Mesenchymal stem cell (in vitro differentiated cells and primary cell): ENCODE data around the gene WNT3A.

Experiments used
- DNase-seq: peaks from one replicate; pipeline ENCODE4 v3.0.0-alpha.2; 2013
- H2AFZ ChIP-seq: one replicate; pipeline ENCODE4 v1.6.1; 2013; ENCODE audit warnings: low read depth, mild to moderate bottlenecking, control low read depth, inconsistent platforms, low read length, moderate library complexity
- H2AK5ac ChIP-seq: 2 replicates; pipeline ENCODE4 v1.6.1; 2013; ENCODE audit warnings: low read length, moderate library complexity, mild to moderate bottlenecking, inconsistent platforms; ENCODE audit not compliant: severe bottlenecking
- H2BK120ac ChIP-seq: one replicate; pipeline ENCODE4 v1.6.1; 2013; ENCODE audit warnings: low read depth, mild to moderate bottlenecking, inconsistent platforms, low read length, moderate library complexity
- H2BK12ac ChIP-seq, 2 experiments: one replicate each; pipeline ENCODE4 v1.6.1; 2013; ENCODE audit warnings: inconsistent platforms in 2 of 2, low read length in 2 of 2, mild to moderate bottlenecking in 2 of 2, moderate library complexity in 2 of 2, control low read depth in 1 of 2
- H2BK15ac ChIP-seq: one replicate; pipeline ENCODE4 v1.6.1; 2013; ENCODE audit warnings: mild to moderate bottlenecking, low read depth, inconsistent platforms; ENCODE audit not compliant: poor library complexity, severe bottlenecking
- H2BK5ac ChIP-seq: 2 replicates; pipeline ENCODE4 v1.6.1; 2013; ENCODE audit warnings: low read depth, mild to moderate bottlenecking, low read length, control low read depth, inconsistent platforms; ENCODE audit not compliant: poor library complexity, severe bottlenecking
- H3K14ac ChIP-seq, 2 experiments: one replicate each; pipeline ENCODE4 v1.6.1; 2013; ENCODE audit warnings: inconsistent platforms in 2 of 2, low read length in 2 of 2, control low read depth in 1 of 2, mild to moderate bottlenecking in 1 of 2, moderate library complexity in 1 of 2
- H3K18ac ChIP-seq, 2 experiments: one replicate each; pipeline ENCODE4 v1.6.1; 2013; ENCODE audit warnings: inconsistent platforms in 2 of 2, low read length in 2 of 2, control low read depth in 1 of 2, low read depth in 1 of 2, mild to moderate bottlenecking in 1 of 2
- H3K23ac ChIP-seq, 2 experiments: one replicate each; pipeline ENCODE4 v1.6.1; 2013; ENCODE audit warnings: inconsistent platforms in 2 of 2, low read length in 2 of 2, mild to moderate bottlenecking in 2 of 2, moderate library complexity in 2 of 2, control low read depth in 1 of 2
- H3K27ac ChIP-seq: 2 replicates; pipeline ENCODE4 v1.5.1; 2013; ENCODE audit warnings: mild to moderate bottlenecking, moderate library complexity, low read length, control low read depth, inconsistent platforms; ENCODE audit not compliant: poor library complexity, severe bottlenecking
- H3K27me3 ChIP-seq, 2 experiments: 2 replicates each; pipeline versions ENCODE4 v1.6.1 to v1.7.0; 2013; ENCODE audit warnings: low read length in 2 of 2, mild to moderate bottlenecking in 2 of 2, moderate library complexity in 2 of 2, control low read depth in 1 of 2, inconsistent platforms in 1 of 2; ENCODE audit not compliant: control insufficient read depth in 1 of 2, insufficient read depth in 1 of 2
- H3K36me3 ChIP-seq, 2 experiments: 2 replicates each; pipeline versions ENCODE4 v1.6.1 to v1.7.0; 2013; ENCODE audit warnings: low read length in 2 of 2, control low read depth in 1 of 2, inconsistent platforms in 1 of 2, low read depth in 1 of 2, mild to moderate bottlenecking in 1 of 2; ENCODE audit not compliant: insufficient read depth in 2 of 2, control insufficient read depth in 1 of 2
- H3K4ac ChIP-seq, 2 experiments: one replicate each; pipeline ENCODE4 v1.6.1; 2013; ENCODE audit warnings: inconsistent platforms in 2 of 2, low read length in 2 of 2, mild to moderate bottlenecking in 2 of 2, moderate library complexity in 2 of 2, control low read depth in 1 of 2, low read depth in 1 of 2
- H3K4me1 ChIP-seq: 2 replicates; pipeline ENCODE4 v1.6.1; 2013; ENCODE audit warnings: low read depth, low read length, control low read depth; ENCODE audit not compliant: control insufficient read depth, insufficient read depth
- H3K4me2 ChIP-seq: 2 replicates; pipeline ENCODE4 v1.6.1; 2013; ENCODE audit warnings: low read length, mild to moderate bottlenecking, inconsistent platforms; ENCODE audit not compliant: poor library complexity, severe bottlenecking
- H3K4me3 ChIP-seq, 2 experiments: 2 replicates each; pipeline versions ENCODE4 v1.5.1 to v1.7.0; 2013; ENCODE audit warnings: low read length in 2 of 2, mild to moderate bottlenecking in 2 of 2, control low read depth in 1 of 2, low read depth in 1 of 2; ENCODE audit not compliant: insufficient read depth in 1 of 2
- H3K79me1 ChIP-seq: replicated peaks from 2 replicates; pipeline ENCODE4 v1.6.1; 2013; ENCODE audit warnings: mild to moderate bottlenecking, control low read depth, low read length, inconsistent platforms; ENCODE audit not compliant: poor library complexity, severe bottlenecking
- H3K9ac ChIP-seq: 2 replicates; pipeline ENCODE4 v1.7.0; 2013; ENCODE audit warnings: mild to moderate bottlenecking, low read length, moderate library complexity
- H3K9me3 ChIP-seq: 2 replicates; pipeline ENCODE4 v1.7.0; 2013; ENCODE audit warnings: mild to moderate bottlenecking, low read length; ENCODE audit not compliant: control insufficient read depth
- H4K8ac ChIP-seq: one replicate; pipeline ENCODE4 v1.6.1; 2013; ENCODE audit warnings: inconsistent platforms, mild to moderate bottlenecking, low read length, moderate library complexity
- H4K91ac ChIP-seq: one replicate; pipeline ENCODE4 v1.6.1; 2013; ENCODE audit warnings: mild to moderate bottlenecking, low read length, inconsistent platforms
- WGBS: methylation state at CpG from one replicate; pipeline ENCODE4 v1.1.7; 2013; ENCODE audit warnings: mixed read lengths; 5-methylcytosine and 5-hydroxymethylcytosine counted together

WNT3A gene

DNA sequence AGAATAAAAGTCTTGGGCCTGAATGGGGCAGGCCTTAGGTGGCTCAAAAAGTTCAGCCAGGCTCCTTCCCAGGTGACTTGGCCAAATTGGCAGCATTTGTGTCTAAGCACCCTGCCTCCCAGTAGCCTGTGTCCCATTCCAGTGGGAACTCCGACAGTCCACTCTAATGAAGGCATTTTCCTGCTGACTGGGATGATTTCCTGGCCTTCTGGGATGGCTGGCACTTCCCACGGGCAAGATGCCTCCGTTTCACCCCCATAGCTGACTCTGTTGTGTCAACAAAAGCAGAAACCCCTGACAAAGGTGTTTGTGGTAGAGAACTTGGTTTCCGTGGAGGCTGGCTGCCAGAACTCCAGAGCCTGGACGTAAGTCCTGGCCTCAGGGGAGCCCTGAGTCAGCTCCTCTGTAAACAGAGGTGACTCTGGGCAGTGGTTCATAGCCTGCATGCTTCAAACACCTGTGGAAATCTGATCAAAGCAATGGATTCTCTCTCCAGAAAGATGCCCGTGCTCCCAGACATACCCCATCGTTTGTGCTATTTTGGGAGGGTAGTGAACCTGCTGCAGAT is 36.6 kb downstream of the WNT3A start:
- no peak overlapping the region for H2AK5ac ChIP-seq
- no peak overlapping the region for H2BK120ac ChIP-seq
- H3K18ac ChIP-seq: no peak overlapping the region
- no peaks in the 10 kb centered on the region for H3K9me3 ChIP-seq
- H2BK15ac ChIP-seq: peak overlapping the region; percentile 35
- no peak overlapping the region for H3K14ac ChIP-seq
- H3K23ac ChIP-seq: no peak overlapping the region
- H3K4ac ChIP-seq: no peak overlapping the region
- H2BK5ac ChIP-seq: no peak overlapping the region
- no peak overlapping the region for H2AFZ ChIP-seq
- no peak overlapping the region for H3K27ac ChIP-seq
- peaks cover 33 to 69% of the 10 kb centered on the region in 2 experiments for H3K27me3 ChIP-seq
- H4K8ac ChIP-seq: no peak overlapping the region
- no peak overlapping the region for H4K91ac ChIP-seq
- no peaks in the 10 kb centered on the region for H3K36me3 ChIP-seq
- no peak overlapping the region for H3K4me2 ChIP-seq
- 56% methylated on average over 7 of the region's 7 CpGs for WGBS
- H2BK12ac ChIP-seq: no peak overlapping the region
- H3K79me1 ChIP-seq: no peaks in the 10 kb centered on the region
- peaks cover 2% of the 10 kb centered on the region for H3K4me1 ChIP-seq
- H3K4me3 ChIP-seq: no peak overlapping the region
- no peak for DNase-seq
- no peak overlapping the region for H3K9ac ChIP-seq

- Histone ChIP-seq H3K4me2 (no peak overlapping the region), H2AFZ (no peak overlapping the region), H4K8ac (no peak overlapping the region), H3K27ac (no peak overlapping the region), H3K4me1 (peaks cover 2% of the 10 kb centered on the region), H2BK15ac (no peak overlapping the region), H3K4ac (no peak overlapping the region), H2AK5ac (no peak overlapping the region), H3K23ac (no peak overlapping the region), H3K4me3 (no peak overlapping the region), H2BK12ac (no peak overlapping the region), H3K14ac (no peak overlapping the region), H4K91ac (no peak overlapping the region), H3K36me3 (no peaks in the 10 kb centered on the region), H3K79me1 (no peaks in the 10 kb centered on the region), H2BK120ac (no peak overlapping the region), H3K9me3 (no peaks in the 10 kb centered on the region), H2BK5ac (no peak overlapping the region), H3K27me3 (peaks cover 28 to 68% of the 10 kb centered on the region in 2 experiments), H3K18ac (no peak overlapping the region), H3K9ac (no peak overlapping the region)
- DNase-seq: no peak
- 50% methylated on average over 3 of the region's 3 CpGs for WGBS
Measured at GRCh38 chr1:228044961-228045360, 38.2 kb downstream of the WNT3A start.

DNA sequence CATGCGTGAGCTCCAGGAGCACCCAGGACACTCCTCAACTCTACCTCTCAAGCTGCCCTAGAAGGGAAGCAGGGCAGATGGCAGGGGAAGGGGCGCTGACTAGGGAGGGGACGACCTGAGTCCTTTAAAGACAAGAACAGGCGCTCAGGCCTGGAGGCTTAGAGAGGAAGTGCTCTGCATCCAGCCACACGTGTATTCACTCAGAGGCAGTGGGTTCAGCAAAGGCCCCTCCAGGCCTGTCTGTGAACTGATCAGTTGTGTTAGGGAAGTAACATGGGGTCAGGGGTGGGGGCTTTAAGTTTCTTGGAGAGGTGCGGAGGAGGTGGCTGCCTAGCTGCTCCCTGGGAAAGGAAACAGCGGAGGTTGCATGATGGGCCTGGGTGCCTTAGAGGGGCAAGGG is 38.6 kb downstream of the WNT3A start:
- no peak overlapping the region for H3K4me2 ChIP-seq
- H3K79me1 ChIP-seq: no peaks in the 10 kb centered on the region
- no peak overlapping the region for H2AFZ ChIP-seq
- H3K23ac ChIP-seq: no peak overlapping the region
- no peaks in the 10 kb centered on the region for H3K36me3 ChIP-seq
- no peak overlapping the region for H2AK5ac ChIP-seq
- no peaks in the 10 kb centered on the region for H3K9me3 ChIP-seq
- DNase-seq: no peak
- H2BK5ac ChIP-seq: no peak overlapping the region
- H3K14ac ChIP-seq: no peak overlapping the region
- no peak overlapping the region for H4K91ac ChIP-seq
- H3K27me3 ChIP-seq: peaks cover 25 to 68% of the 10 kb centered on the region in 2 experiments
- no peak overlapping the region for H2BK120ac ChIP-seq
- peaks cover 2% of the 10 kb centered on the region for H3K4me1 ChIP-seq
- no peak overlapping the region for H4K8ac ChIP-seq
- H2BK15ac ChIP-seq: no peak overlapping the region
- WGBS: 68% methylated on average over 6 of the region's 7 CpGs
- H3K27ac ChIP-seq: no peak overlapping the region
- H3K18ac ChIP-seq: no peak overlapping the region
- H2BK12ac ChIP-seq: no peak overlapping the region
- no peak overlapping the region for H3K9ac ChIP-seq
- no peak overlapping the region for H3K4me3 ChIP-seq
- no peak overlapping the region for H3K4ac ChIP-seq

GRCh38 chr1:228045871-228046270 is 39.1 kb downstream of the WNT3A start:
- H4K8ac ChIP-seq: no peak overlapping the region
- H2BK120ac ChIP-seq: no peak overlapping the region
- no peaks in the 10 kb centered on the region for H3K9me3 ChIP-seq
- no peak overlapping the region for H3K9ac ChIP-seq
- 83% methylated on average over 9 of the region's 9 CpGs for WGBS
- DNase-seq: no peak
- peaks cover 4% of the 10 kb centered on the region for H3K4me1 ChIP-seq
- no peak overlapping the region for H3K23ac ChIP-seq
- no peaks in the 10 kb centered on the region for H3K79me1 ChIP-seq
- no peak overlapping the region for H3K27ac ChIP-seq
- peak overlapping the region in 1 of 2 experiments; percentile 79 for H3K14ac ChIP-seq
- H3K18ac ChIP-seq: no peak overlapping the region
- no peak overlapping the region for H4K91ac ChIP-seq
- no peak overlapping the region for H2BK12ac ChIP-seq
- H3K27me3 ChIP-seq: peaks cover 25 to 71% of the 10 kb centered on the region in 2 experiments
- no peak overlapping the region for H3K4me3 ChIP-seq
- H3K4ac ChIP-seq: no peak overlapping the region
- H2AK5ac ChIP-seq: no peak overlapping the region
- H2AFZ ChIP-seq: no peak overlapping the region
- H3K4me2 ChIP-seq: no peak overlapping the region
- H2BK5ac ChIP-seq: no peak overlapping the region
- no peaks in the 10 kb centered on the region for H3K36me3 ChIP-seq
- no peak overlapping the region for H2BK15ac ChIP-seq
